Stimulated activated CD8-positive, alpha-beta memory T cell treated with anti-CD3 and anti-CD28 coated beads, Interleukin-15, amount 100 ng/mL, for 48 hours (primary cell): ENCODE results near the gene DNAJC18.
"Not testable (repeated sequence)": the region's sequence is repeated elsewhere in the genome, so short reads cannot be mapped to it uniquely, and the experiment has no call there.

Experiments used
- DNase-seq, 2 donors: peaks; one replicate each; pipeline ENCODE4 v3.0.0-alpha.2; 2020; ENCODE audit warnings: low read depth in 2 of 2

DNAJC18 gene

GRCh38 chr5:139461176-139461575, 21.9 kb upstream of the DNAJC18 start:
- no peak for DNase-seq

- DNase-seq: no peak
Observed at GRCh38 chr5:139460455-139460854, 21.1 kb upstream of the DNAJC18 start.

- no peak for DNase-seq
Observed at GRCh38 chr5:139459451-139459934, 20.2 kb upstream of the DNAJC18 start.

GRCh38 chr5:139458580-139459407, 19.5 kb upstream of the DNAJC18 start:
- DNase-seq: peak; percentile 64 to 65

GRCh38 chr5:139457653-139458306, 18.5 kb upstream of the DNAJC18 start:
- peak in 1 of 2 donors; percentile 27 for DNase-seq

- no peak for DNase-seq
Observed at GRCh38 chr5:139457241-139457640, 17.9 kb upstream of the DNAJC18 start.

- DNase-seq: no peak
Observed at GRCh38 chr5:139456776-139457175, 17.5 kb upstream of the DNAJC18 start.

GRCh38 chr5:139454568-139455290, 15.4 kb upstream of the DNAJC18 start:
- DNase-seq: no peak

GRCh38 chr5:139453683-139454567, 14.6 kb upstream of the DNAJC18 start:
- DNase-seq: no peak

GRCh38 chr5:139451878-139452660, 12.7 kb upstream of the DNAJC18 start:
- no peak for DNase-seq

- no peak for DNase-seq
Observed at GRCh38 chr5:139451176-139451575, 11.9 kb upstream of the DNAJC18 start.

- DNase-seq: peak in 1 of 2 donors; percentile 31
Observed at GRCh38 chr5:139446956-139447779, 7.8 kb upstream of the DNAJC18 start.

GRCh38 chr5:139445325-139446170, 6.2 kb upstream of the DNAJC18 start:
- no peak for DNase-seq

- DNase-seq: no peak
Observed at GRCh38 chr5:139443831-139444453, 4.6 kb upstream of the DNAJC18 start.

GRCh38 chr5:139440416-139440815, 1.1 kb upstream of the DNAJC18 start:
- not testable (repeated sequence) for DNase-seq

- no peak for DNase-seq
Observed at GRCh38 chr5:139438707-139439012, 665 bp downstream of the DNAJC18 start.

GRCh38 chr5:139435676-139436075, 3.6 kb downstream of the DNAJC18 start:
- DNase-seq: no peak

- no peak for DNase-seq
Observed at GRCh38 chr5:139431706-139432105, 7.6 kb downstream of the DNAJC18 start.
